SH-SY5Y (cell line): Measurements from ENCODE around the gene FLRT2.

Experiments used
- GATA2 ChIP-seq: IDR thresholded peaks from 2 replicates; pipeline ENCODE4 v1.6.1; 2011; ENCODE audit warnings: mild to moderate bottlenecking, low read depth, low read length
- GATA3 ChIP-seq: IDR thresholded peaks from 2 replicates; pipeline ENCODE4 v1.6.1; 2011; ENCODE audit warnings: low read depth, mild to moderate bottlenecking, low read length, moderate library complexity

- TF ChIP-seq GATA3 (no peak), GATA2 (no peak)
Observed at GRCh38 chr14:85531141-85531586, 1.2 kb downstream of the FLRT2 start.
